ENCODE data around the gene KAZN.
A peak's percentile ranks its signal among the peaks of the same experiment; 100 is the strongest.

Gene KAZN

DNA sequence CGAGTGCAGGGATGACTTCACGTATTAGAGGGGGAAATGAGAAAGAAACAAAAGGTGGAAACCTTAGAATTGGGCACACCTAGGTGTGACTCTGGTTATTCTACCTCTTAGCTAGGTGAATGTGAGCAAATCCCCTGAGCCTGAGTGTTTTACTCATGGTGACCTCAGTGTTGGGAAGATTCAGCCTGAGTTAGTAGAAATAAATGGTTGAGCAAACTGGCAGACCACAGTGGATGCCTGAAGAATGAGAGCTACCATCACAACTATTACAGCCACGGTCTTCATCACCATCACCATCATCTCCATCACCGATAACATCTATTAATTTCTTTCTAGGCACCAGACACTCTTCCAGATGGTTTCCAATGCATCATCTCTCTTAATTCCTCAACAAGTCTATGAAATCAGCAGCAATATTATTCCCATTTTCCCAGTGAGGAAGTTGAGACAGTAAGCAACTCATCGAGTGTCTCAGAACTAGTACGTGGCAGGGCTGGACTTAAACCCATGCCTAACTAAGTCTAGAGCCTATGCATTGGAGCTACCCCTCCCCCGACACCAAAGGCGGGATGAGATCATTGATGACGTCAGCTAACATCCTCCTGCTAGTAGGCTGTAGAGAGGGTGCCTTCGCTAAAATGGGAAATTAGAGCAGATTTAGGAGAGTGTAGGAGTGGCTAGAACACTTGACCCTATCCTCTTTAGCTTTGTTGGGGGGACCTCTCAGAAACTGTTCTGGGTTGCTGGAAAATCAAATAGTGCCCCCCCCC, 7.9 kb upstream of the KAZN start:
- Histone ChIP-seq H3K36me3 (ENCODE audit: control insufficient read depth in 2 of 2, insufficient read depth in 1 of 2, low read length in 2 of 2) (no peaks in the 10 kb centered on the region), H3K9me3 (ENCODE audit: control insufficient read depth, insufficient read depth, low read depth, low read length) (no peaks in the 10 kb centered on the region), H3K4me1 (ENCODE audit: control insufficient read depth, insufficient read depth, low read length) (no peaks in the 10 kb centered on the region), H3K27ac (ENCODE audit: extremely low read depth, low read depth, low read length) (no peak overlapping the region), H3K4me3 (ENCODE audit: low read depth, low read length) (no peak overlapping the region)
- ChIA-PET POLR2A (interaction anchor here (0.7 kb wide), 1 partner anchor 820 kb away, joined by 3 read pairs; no protein-coding TSS in a partner anchor), CTCF (interaction anchor here (0.6 to 0.7 kb wide), 2 partner anchors 80 to 406 kb away, joined by 3 to 4 read pairs; no protein-coding TSS in a partner anchor)
- TF ChIP-seq TCF7L2 (IDR thresholded peaks at IDR 0.05; ENCODE audit: borderline replicate concordance, low read depth, low read length) (no peak), ZNF404 (tag by site-specific recombination; IDR thresholded peaks at IDR 0.05) (no peak), ZNF311 (tag by site-specific recombination; IDR thresholded peaks at IDR 0.05; ENCODE audit: borderline replicate concordance) (no peak), ZNF747 (tag by site-specific recombination; IDR thresholded peaks at IDR 0.05) (no peak), ZNF280C (tag by site-specific recombination; IDR thresholded peaks at IDR 0.05) (no peak), KLF10 (tag by site-specific recombination; IDR thresholded peaks at IDR 0.05) (no peak), KLF17 (tag by site-specific recombination; IDR thresholded peaks at IDR 0.05) (peak; percentile 80; the same call in 1 of the 2 replicates), ZNF529 (tag by site-specific recombination; IDR thresholded peaks at IDR 0.05; ENCODE audit: insufficient replicate concordance) (no peak), KLF1 (tag by site-specific recombination; IDR thresholded peaks at IDR 0.05) (no peak), ZNF140 (tag by site-specific recombination; IDR thresholded peaks at IDR 0.05) (no peak), ZFHX2 (tag by site-specific recombination; conservative IDR thresholded peaks at IDR 0.05) (peak; percentile 63), ZBTB1 (tag by site-specific recombination; IDR thresholded peaks at IDR 0.05) (no peak), ZBTB20 (tag by site-specific recombination; IDR thresholded peaks at IDR 0.05) (no peak), ZNF830 (tag by site-specific recombination; IDR thresholded peaks at IDR 0.05; ENCODE audit: low read depth) (no peak), IKZF3 (tag by site-specific recombination; IDR thresholded peaks at IDR 0.05) (no peak), ZNF214 (tag by site-specific recombination; IDR thresholded peaks at IDR 0.05; ENCODE audit: borderline replicate concordance) (no peak), ZNF701 (tag by site-specific recombination; IDR thresholded peaks at IDR 0.05) (no peak), ZNF776 (tag by site-specific recombination; IDR thresholded peaks at IDR 0.05; ENCODE audit: borderline replicate concordance) (no peak), ZNF571 (tag by site-specific recombination; IDR thresholded peaks at IDR 0.05) (no peak), ZSCAN18 (tag by site-specific recombination; IDR thresholded peaks at IDR 0.05) (no peak), ZNF660 (tag by site-specific recombination; IDR thresholded peaks at IDR 0.05) (no peak), ZNF10 (tag by site-specific recombination; IDR thresholded peaks at IDR 0.05) (no peak)
- TF ChIP-seq, protein P1, sequence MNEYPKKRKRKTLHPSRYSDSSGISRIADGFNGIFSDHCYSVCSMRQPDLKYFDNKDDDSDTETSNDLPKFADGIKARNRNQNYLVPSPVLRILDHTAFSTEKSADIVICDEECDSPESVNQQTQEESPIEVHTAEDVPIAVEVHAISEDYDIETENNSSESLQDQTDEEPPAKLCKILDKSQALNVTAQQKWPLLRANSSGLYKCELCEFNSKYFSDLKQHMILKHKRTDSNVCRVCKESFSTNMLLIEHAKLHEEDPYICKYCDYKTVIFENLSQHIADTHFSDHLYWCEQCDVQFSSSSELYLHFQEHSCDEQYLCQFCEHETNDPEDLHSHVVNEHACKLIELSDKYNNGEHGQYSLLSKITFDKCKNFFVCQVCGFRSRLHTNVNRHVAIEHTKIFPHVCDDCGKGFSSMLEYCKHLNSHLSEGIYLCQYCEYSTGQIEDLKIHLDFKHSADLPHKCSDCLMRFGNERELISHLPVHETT (tag by site-specific recombination; IDR thresholded peaks at IDR 0.05) = 0 out of 2 replicates have a peak, but pooled peaks have one; percentile 20
- TF ChIP-seq, protein P2, sequence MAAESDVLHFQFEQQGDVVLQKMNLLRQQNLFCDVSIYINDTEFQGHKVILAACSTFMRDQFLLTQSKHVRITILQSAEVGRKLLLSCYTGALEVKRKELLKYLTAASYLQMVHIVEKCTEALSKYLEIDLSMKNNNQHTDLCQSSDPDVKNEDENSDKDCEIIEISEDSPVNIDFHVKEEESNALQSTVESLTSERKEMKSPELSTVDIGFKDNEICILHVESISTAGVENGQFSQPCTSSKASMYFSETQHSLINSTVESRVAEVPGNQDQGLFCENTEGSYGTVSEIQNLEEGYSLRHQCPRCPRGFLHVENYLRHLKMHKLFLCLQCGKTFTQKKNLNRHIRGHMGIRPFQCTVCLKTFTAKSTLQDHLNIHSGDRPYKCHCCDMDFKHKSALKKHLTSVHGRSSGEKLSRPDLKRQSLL (tag by site-specific recombination; IDR thresholded peaks at IDR 0.05) = no peak
- TF ChIP-seq, protein P3, sequence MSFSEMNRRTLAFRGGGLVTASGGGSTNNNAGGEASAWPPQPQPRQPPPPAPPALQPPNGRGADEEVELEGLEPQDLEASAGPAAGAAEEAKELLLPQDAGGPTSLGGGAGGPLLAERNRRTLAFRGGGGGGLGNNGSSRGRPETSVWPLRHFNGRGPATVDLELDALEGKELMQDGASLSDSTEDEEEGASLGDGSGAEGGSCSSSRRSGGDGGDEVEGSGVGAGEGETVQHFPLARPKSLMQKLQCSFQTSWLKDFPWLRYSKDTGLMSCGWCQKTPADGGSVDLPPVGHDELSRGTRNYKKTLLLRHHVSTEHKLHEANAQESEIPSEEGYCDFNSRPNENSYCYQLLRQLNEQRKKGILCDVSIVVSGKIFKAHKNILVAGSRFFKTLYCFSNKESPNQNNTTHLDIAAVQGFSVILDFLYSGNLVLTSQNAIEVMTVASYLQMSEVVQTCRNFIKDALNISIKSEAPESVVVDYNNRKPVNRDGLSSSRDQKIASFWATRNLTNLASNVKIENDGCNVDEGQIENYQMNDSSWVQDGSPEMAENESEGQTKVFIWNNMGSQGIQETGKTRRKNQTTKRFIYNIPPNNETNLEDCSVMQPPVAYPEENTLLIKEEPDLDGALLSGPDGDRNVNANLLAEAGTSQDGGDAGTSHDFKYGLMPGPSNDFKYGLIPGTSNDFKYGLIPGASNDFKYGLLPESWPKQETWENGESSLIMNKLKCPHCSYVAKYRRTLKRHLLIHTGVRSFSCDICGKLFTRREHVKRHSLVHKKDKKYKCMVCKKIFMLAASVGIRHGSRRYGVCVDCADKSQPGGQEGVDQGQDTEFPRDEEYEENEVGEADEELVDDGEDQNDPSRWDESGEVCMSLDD (tag by site-specific recombination; IDR thresholded peaks at IDR 0.05) = no peak

Data from HEK293 (cell line).